Measurements from ENCODE around the gene FAM234B. TPM values are rescaled to one million over a fixed set of nuclear protein-coding genes. Genes with fewer than 3 reads are reported as not detected.

Gene FAM234B
- polyA plus RNA-seq, 1 of the 3 experiments (the other 2 are of a cell fraction) = 3.7 TPM

- no peak for TF ChIP-seq FOSL2 (IDR thresholded peaks at IDR 0.05; ENCODE audit: borderline replicate concordance, low read depth)
- TF ChIP-seq ELF1 (IDR thresholded peaks at IDR 0.05) = no peak
- TF ChIP-seq EZH2phosphoT487 (IDR thresholded peaks at IDR 0.05; ENCODE audit: borderline replicate concordance, low read depth) = no peak
Observed at GRCh38 chr12:13024531-13024916, 19.7 kb upstream of the FAM234B start (continued).

- Histone ChIP-seq H2AFZ (ENCODE audit: low read depth) (no peak overlapping the region), H3K27me3 (ENCODE audit: insufficient read depth) (no peaks in the 10 kb centered on the region; the same call in 1 of the 2 replicates), H3K36me3 (replicated peaks in 1 of 2; ENCODE audit: control insufficient read depth in 1 of 2, insufficient read depth in 2 of 2, low read length in 1 of 2) (no peaks in the 10 kb centered on the region), H3K27ac (ENCODE audit: low read depth in 2 of 2, low read length in 1 of 2) (no peak overlapping the region), H3K4me3 (ENCODE audit: low read depth in 2 of 2, low read length in 1 of 2) (no peak overlapping the region), H3K79me2 (ENCODE audit: insufficient read depth) (no peaks in the 10 kb centered on the region), H3K9me2 (no peaks in the 10 kb centered on the region), H3K4me1 (ENCODE audit: control insufficient read depth in 1 of 2, insufficient read depth in 2 of 2, low read depth in 1 of 2, low read length in 1 of 2) (no peaks in the 10 kb centered on the region), H3K4me2 (no peak overlapping the region), H3F3A (replicated peaks; ENCODE audit: insufficient read depth) (no peaks in the 10 kb centered on the region), H3K9ac (no peak overlapping the region), H3K9me3 (no peaks in the 10 kb centered on the region), H4K20me1 (ENCODE audit: insufficient read depth) (no peaks in the 10 kb centered on the region)
- DNase-seq = no peak
- ChIA-PET CTCF (interaction anchor here (0.6 to 1.0 kb wide), 2 partner anchors 31 to 102 kb away, joined by 3 read pairs; no protein-coding TSS in a partner anchor), POLR2A (no interaction called here)
- WGBS (ENCODE audit: low lambda C conversion rate) = 91% methylated on average over 1 of the region's 1 CpG
- TF ChIP-seq GABPA (IDR thresholded peaks at IDR 0.05; ENCODE audit: low read depth) (no peak), SMC3 (IDR thresholded peaks at IDR 0.05; ENCODE audit: low read depth, low read length) (no peak), FOSL2 (IDR thresholded peaks at IDR 0.05; ENCODE audit: borderline replicate concordance, low read depth) (no peak), RFX5 (IDR thresholded peaks at IDR 0.05; ENCODE audit: low read length) (no peak), ZBTB33 (IDR thresholded peaks at IDR 0.05; ENCODE audit: borderline replicate concordance, low read depth) (no peak), NRF1 (IDR thresholded peaks at IDR 0.05; ENCODE audit: low read depth, low read length) (no peak), TCF12 (IDR thresholded peaks at IDR 0.05) (no peak), CHD2 (IDR thresholded peaks at IDR 0.05; ENCODE audit: low read length, partially characterized antibody) (no peak), PBX3 (IDR thresholded peaks at IDR 0.05) (no peak)
Observed at GRCh38 chr12:13026286-13026685, 17.9 kb upstream of the FAM234B start.

- no peak overlapping the region for H3K9ac ChIP-seq
- H3F3A ChIP-seq (replicated peaks; ENCODE audit: insufficient read depth) = no peaks in the 10 kb centered on the region
- H3K4me1 ChIP-seq (ENCODE audit: control insufficient read depth in 1 of 2, insufficient read depth in 2 of 2, low read depth in 1 of 2, low read length in 1 of 2) = no peaks in the 10 kb centered on the region
- no peaks in the 10 kb centered on the region for H4K20me1 ChIP-seq (ENCODE audit: insufficient read depth)
- 89% methylated on average over 2 of the region's 2 CpGs for WGBS (ENCODE audit: low lambda C conversion rate)
- H3K4me3 ChIP-seq (ENCODE audit: low read depth in 2 of 2, low read length in 1 of 2) = no peak overlapping the region
- CTCF ChIA-PET = interaction anchor here (1.0 kb wide), 1 partner anchor 32 kb away, joined by 3 read pairs; no protein-coding TSS in a partner anchor
- no peak for DNase-seq
- H3K4me2 ChIP-seq = no peak overlapping the region
- no peaks in the 10 kb centered on the region for H3K79me2 ChIP-seq (ENCODE audit: insufficient read depth)
- no peak overlapping the region for H3K27ac ChIP-seq (ENCODE audit: low read depth in 2 of 2, low read length in 1 of 2)
- H3K9me3 ChIP-seq = no peaks in the 10 kb centered on the region
- H2AFZ ChIP-seq (ENCODE audit: low read depth) = no peak overlapping the region
- POLR2A ChIA-PET = no interaction called here
- H3K36me3 ChIP-seq (replicated peaks in 1 of 2; ENCODE audit: control insufficient read depth in 1 of 2, insufficient read depth in 2 of 2, low read length in 1 of 2) = no peaks in the 10 kb centered on the region
- no peaks in the 10 kb centered on the region for H3K9me2 ChIP-seq
- no peaks in the 10 kb centered on the region; the same call in 1 of the 2 replicates for H3K27me3 ChIP-seq (ENCODE audit: insufficient read depth)
- TF ChIP-seq EZH2phosphoT487 (IDR thresholded peaks at IDR 0.05; ENCODE audit: borderline replicate concordance, low read depth) = no peak
- no peak for TF ChIP-seq IRF3 (IDR thresholded peaks at IDR 0.05; ENCODE audit: low read depth, low read length)
- TF ChIP-seq FOXM1 (IDR thresholded peaks at IDR 0.05; ENCODE audit: low read depth) = no peak
- TF ChIP-seq TAF1 (IDR thresholded peaks at IDR 0.05; ENCODE audit: borderline replicate concordance, low read depth, low read length) = no peak
- TF ChIP-seq USF1 (IDR thresholded peaks at IDR 0.05; ENCODE audit: borderline replicate concordance, low read depth) = no peak
- TF ChIP-seq POLR2AphosphoS5 (IDR thresholded peaks at IDR 0.05; ENCODE audit: low read depth, low read length) = no peak
- TF ChIP-seq MAX (IDR thresholded peaks at IDR 0.05; ENCODE audit: low read depth) = no peak
- no peak for TF ChIP-seq NRF1 (IDR thresholded peaks at IDR 0.05; ENCODE audit: low read depth, low read length)
- no peak for TF ChIP-seq NFIC (IDR thresholded peaks at IDR 0.05; ENCODE audit: borderline replicate concordance)
- no peak for TF ChIP-seq FOSL2 (IDR thresholded peaks at IDR 0.05; ENCODE audit: borderline replicate concordance, low read depth)
- TF ChIP-seq RCOR1 (IDR thresholded peaks at IDR 0.05; ENCODE audit: low read length) = no peak
- no peak for TF ChIP-seq USF2 (IDR thresholded peaks at IDR 0.05; ENCODE audit: borderline replicate concordance, low read depth, low read length)
- TF ChIP-seq CHD2 (IDR thresholded peaks at IDR 0.05; ENCODE audit: low read length, partially characterized antibody) = no peak
- no peak for TF ChIP-seq TEAD4 (IDR thresholded peaks at IDR 0.05; ENCODE audit: borderline replicate concordance, insufficient read depth)
Observed at GRCh38 chr12:13027032-13027431, 17.1 kb upstream of the FAM234B start.

All from SK-N-SH (cell line).